Subcutaneous adipose tissue (tissue), 4 donors: ENCODE measurements around the gene NT5C1A. TPM values are rescaled to one million over a fixed set of nuclear protein-coding genes. Genes with fewer than 3 reads are reported as not detected.

Experiments
- total RNA-seq, 4 donors: library from RNA; depleted of rRNA; stranded (reverse); fragments of >200 nt; gene quantifications; one replicate each; pipeline ENCODE4 v1.1.0, GENCODE V29; 2016
- TF ChIP-seq, protein P1 (sequence below): fragments of 450-650 bp; IDR thresholded peaks from one replicate; pipeline ENCODE4 v1.5.1; 2016; ENCODE audit warnings: low read depth, mild to moderate bottlenecking, control low read depth, antibody characterized with exemption, moderate library complexity

The NT5C1A gene
- total RNA-seq, 4 donors from 2014 or later = not detected

DNA sequence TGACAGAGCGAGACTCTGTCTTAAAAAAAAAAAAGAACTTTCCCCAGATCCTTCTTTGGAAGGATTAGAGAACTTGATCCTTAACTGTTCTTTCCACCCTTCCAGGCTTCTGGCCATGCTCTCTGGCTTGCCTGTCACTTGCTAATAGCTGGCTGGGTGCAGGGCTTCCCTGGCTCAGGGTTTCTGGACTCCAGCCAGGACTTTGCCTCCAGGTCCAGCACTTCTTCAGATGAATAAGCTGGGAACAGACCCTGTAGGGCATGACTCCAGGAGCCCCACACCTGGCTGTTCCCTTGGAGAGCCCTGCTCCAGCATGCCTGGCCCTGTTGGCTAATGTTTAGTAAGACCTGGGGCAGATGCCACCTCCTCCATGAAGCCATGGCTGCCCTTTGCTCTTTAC lies 3.3 kb upstream of the NT5C1A start:
- TF ChIP-seq, protein P1, sequence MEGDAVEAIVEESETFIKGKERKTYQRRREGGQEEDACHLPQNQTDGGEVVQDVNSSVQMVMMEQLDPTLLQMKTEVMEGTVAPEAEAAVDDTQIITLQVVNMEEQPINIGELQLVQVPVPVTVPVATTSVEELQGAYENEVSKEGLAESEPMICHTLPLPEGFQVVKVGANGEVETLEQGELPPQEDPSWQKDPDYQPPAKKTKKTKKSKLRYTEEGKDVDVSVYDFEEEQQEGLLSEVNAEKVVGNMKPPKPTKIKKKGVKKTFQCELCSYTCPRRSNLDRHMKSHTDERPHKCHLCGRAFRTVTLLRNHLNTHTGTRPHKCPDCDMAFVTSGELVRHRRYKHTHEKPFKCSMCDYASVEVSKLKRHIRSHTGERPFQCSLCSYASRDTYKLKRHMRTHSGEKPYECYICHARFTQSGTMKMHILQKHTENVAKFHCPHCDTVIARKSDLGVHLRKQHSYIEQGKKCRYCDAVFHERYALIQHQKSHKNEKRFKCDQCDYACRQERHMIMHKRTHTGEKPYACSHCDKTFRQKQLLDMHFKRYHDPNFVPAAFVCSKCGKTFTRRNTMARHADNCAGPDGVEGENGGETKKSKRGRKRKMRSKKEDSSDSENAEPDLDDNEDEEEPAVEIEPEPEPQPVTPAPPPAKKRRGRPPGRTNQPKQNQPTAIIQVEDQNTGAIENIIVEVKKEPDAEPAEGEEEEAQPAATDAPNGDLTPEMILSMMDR = no peak

DNA sequence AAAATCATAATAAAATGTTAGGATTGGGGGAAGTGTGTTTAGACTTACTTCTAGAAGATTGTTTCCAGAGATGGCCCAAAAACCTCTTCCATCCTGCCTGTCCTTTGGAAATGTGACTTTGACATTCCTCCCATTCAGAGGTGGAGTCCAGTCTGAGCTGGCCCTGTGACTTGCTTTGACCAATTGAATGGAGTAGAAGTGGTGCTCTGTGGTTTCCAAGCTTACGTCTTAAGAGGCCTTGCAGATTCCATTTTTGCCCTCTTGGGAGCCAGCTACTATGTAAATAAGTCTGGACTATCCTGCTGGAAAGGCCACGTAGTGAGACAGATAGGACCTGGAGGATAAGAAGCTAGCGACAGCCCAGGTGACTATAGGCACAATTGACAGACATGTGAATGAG lies 1.3 kb upstream of the NT5C1A start:
- TF ChIP-seq, protein P1 = no peak

DNA sequence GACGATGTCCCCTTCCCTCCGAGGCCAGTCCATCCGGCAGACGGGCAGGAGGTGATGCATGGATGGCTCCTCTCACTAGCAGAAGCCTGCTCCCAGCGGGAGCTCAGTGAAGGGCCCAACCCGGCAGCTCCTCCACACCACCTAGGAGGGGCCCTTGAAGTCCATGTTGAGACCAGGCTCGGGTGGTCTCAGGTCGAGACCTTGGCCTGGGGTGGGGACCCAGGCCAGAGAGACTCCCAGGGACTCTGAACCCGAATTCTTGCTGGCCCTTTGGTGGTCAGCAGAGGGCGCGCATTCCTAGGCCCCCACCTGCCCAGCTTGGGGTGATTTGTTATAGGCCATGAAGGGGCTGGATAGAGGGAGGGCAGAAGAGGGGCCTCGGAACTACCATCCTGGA lies 642 bp upstream of the NT5C1A start:
- TF ChIP-seq, protein P1 = no peak

DNA sequence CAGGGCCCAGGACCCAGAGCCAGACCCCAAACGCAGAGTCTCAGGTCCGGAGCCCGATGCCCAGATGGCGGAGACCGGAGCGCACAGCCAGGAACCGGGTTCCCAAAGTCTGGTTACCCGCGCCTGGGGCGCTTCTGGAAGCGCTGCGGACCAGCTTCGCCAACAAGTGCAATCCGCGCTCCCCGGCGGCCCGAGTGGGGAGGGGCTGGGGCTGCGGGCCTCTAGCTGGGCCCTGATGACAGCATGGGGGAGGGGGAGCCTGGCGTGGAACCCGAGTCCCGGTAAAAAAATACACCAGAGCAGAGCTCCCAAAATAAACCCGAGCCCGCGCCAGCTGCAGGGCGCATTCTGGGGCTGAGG lies 494 bp downstream of the NT5C1A start:
- TF ChIP-seq, protein P1 = no peak

DNA sequence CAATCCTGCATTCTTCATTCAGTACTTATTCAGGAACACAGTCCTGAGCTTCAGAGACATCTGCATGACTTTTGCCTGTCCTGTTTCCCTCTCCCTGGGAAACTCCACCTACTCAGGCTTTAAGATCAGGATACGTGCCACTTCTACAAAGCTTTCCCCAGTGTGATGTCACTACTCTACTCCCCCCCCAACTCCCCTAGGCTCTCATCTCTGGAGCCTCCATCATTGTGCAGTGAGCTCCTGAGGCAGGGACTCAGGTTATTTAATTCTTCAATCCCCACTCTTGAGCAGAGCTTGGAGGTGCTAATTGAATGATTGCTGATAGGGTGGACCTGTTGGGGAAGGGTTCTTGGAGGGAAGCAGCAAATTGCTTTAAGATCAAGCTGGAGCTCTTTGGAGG lies 1.2 kb downstream of the NT5C1A start:
- TF ChIP-seq, protein P1 = no peak

DNA sequence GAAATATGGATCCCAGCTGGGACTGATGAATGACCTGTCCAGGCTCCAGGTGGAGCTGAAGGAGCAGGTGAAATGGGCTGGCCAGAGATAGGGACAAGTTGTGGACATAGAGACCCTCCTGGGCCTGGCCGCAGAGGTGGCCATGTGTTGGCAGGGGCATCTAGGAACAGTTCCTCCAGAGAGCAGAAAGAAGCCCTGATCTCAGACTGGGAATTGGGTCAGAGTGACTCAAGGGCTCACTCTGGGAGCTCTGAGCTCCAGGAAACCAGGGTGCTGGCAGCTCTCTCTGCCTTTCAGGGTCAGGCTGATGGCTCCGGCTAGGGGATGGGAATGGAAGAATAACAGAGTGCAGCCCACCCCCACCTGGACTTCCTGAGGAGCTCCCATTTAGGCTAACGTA lies 3.0 kb downstream of the NT5C1A start:
- TF ChIP-seq, protein P1 = no peak

DNA sequence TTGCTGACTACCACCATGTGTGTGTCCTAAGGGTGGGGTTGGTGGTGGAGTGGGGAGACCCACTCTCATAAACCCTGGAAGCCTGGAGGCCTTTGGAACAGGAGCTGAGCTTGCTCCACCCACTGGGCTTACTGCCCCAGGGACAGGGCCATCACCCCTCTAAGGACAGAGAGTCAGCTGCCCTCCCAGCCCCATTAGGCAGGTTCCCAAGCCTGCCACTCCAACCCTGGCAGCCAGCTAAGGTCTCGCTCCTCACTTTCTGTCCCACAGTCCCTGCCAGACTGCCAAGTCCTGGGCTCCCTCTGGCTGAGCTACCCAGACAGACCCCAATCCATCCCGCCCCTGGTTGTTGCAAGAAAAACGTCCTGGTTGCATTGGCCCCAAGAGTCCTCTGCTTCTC lies 3.8 kb downstream of the NT5C1A start:
- TF ChIP-seq, protein P1 = no peak

DNA sequence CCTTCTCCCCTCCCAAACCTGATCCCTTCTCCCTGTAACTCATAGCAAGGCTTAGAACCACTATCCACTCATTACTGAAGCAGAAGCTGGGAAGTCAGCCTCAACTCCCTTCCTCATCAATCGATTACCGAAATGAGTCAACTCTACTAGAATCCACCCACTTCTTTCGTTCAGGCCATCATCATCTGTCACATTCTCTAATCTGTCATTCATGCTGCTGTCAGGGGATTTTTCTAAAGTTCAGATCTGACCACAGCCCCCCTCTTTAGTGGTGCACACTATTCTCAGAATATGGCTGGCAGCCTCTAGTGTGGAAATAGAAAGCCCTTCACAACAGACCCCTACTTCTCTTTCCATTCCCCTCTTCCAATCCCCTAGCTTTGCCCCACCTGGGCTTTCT lies 5.1 kb downstream of the NT5C1A start:
- TF ChIP-seq, protein P1 = no peak
